Fibroblast of skin of abdomen (primary cell): ENCODE results near the gene FAM234B.
A peak's percentile ranks its signal among the peaks of the same experiment; 100 is the strongest.
"Not testable (repeated sequence)": the region's sequence is repeated elsewhere in the genome, so short reads cannot be mapped to it uniquely, and the experiment has no call there.

Source experiments
- DNase-seq: peaks from one replicate; pipeline ENCODE4 v3.0.0-alpha.2; 2013

FAM234B gene

DNA sequence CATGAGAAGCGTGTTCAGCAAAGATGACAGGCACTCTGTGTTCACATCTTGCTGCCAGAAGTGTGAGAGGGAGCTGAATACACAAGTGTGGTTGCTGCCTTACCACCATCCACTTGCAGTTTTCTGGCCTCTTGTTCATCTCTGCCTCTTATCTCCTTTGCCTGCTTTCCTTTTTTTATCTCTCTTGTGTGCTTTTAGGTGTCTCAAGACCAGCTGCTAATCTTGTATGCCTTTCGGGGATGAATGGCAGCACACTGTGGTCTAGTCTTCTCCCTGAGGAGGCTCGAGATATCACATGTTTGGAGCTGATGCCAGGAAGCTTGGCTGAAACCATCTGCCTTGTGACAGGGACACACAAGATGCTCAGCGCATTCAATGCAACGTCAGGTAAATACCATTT lies 17.2 kb downstream of the FAM234B start:
- DNase-seq, result no peak

DNA sequence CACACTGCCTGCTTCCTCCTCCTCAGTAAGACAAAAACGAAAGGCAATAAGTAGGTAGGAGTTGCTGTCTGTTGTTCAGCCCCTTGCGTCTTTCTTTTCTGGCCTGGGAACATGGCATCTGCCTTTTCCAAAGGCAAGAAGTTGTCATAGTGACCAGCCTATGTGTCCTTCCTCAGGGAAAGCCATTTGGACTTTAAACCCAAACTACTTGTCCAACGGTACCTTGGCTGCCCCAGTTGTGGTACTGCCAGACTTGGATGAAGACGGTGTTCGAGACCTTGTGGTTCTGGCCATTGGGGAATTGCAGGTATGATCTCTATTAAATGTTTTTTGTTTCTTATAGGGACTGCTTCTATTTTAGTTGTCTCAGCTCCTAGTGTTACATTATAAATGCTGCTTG lies 18.5 kb downstream of the FAM234B start:
- DNase-seq, result no peak

DNA sequence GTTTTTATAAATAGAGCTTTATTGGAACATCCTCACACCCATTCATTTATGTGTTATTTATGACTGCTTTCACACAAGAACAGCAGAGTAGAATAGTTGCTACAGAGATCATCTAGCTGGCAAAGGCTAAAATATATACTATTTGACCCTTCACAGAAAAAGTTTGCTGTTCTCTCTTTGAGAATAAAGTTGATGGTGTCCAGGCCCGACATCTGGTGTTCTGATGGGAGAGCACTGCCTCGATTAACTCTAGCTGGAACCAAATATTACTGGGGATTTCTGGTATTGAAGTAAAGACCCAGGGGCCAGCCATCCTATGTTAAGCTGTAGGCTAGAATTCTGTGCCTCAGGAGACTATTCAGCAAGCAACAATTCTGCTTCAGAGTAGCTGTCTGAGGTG lies 21.8 kb downstream of the FAM234B start:
- no peak for DNase-seq

DNA sequence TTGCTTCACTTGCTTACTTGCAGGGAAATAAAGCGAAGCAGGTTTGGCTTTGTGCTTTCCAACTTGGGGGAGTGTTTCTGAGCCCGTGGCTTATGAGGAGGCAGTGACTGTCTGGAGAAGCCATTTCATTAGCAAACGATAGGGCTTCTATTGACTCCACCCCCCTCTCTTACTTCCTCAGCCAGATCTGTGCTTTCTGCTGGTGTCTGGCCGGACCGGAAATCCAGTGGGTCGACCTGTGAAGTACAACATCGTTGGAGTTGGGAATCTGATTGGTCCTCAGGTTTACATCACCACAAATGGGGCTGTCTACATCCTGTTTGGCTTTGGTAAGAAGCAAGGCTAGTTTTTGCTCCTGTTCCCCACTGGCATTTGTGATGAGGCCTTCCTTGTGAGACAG lies 22.3 kb downstream of the FAM234B start:
- no peak for DNase-seq

DNA sequence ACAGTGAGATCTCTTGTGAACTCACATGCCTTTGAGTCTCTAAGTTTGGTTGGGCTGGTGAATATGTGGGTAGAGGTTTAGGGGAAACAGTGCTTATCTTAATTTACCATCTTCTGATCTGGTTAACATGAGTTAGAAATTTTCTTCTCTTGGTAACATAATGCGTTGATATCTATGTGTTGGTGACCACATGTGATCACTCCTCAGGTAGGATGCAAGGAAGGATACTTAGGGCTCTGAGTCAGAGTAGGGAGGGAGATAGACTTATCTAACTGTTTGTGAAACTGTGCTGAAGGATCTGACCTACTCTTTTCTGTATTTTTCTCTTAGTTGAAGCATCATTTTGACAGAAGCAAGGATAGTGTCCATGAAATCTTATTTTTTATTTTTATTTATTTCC lies 23.1 kb downstream of the FAM234B start:
- no peak for DNase-seq

DNA sequence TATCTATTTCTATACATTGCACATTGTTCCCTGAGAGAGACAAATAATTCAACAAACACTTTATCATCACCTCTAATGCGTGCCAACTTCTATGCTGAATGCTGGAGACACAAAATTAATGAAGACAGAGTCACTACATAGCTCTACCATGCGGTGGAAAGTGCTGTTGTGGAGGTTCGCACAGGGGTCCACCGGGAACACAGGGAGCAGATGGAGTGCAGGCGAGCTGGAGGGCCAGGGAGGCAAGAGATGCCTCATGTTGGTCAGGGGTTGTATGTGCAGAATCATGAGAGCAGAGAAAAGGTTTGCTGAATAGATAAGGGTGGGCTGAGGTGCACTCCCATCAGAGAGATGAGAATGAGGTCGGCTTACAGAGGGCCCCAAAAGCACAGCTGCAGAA lies 25.2 kb downstream of the FAM234B start:
- no peak for DNase-seq

DNA sequence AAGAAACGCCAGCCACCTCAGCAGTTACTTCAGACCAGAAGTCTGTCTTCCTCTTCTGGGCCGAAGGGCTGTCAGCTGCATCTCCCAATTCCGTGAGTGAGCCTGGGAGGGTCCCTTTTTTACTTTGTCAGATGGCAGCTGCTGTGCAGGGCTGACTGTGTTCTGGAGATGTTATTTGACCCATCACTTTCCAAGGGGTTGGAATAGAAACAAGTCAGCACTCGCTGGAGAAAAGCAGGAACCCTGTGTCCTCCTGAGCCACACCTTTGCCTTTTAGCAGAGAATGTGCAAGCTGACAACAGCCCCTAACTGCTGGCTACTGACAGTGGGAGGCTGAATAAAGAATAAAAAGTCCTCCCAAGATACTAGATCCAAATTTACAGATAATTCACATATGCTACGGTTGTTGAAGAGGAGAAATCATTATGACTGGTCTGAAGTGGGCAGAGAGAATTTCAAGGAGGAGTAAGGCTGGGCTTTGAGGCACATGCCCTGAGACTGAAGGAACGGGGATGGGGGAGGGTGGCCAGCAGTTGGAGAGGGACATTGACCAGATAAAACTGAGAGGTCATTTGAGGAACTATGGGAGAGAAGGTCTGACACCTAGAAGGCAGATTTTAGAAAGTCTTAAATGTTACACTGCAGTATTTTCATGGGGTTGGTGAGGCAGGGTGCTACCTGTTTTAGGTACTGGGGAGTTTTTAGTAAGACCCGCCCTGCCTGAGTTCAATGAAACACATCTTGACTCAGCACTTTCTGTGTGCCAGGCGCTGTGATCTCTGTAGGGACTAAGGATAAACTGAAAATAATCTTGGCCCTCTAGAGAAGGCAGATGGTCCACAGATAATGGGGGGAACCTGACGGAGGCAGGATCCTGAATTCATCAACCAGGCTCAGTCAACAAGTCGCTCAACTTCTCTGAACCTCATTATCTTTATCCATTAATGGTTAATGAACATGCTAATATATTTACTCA lies 27.4 kb downstream of the FAM234B start:
- DNase-seq, result no peak

DNA sequence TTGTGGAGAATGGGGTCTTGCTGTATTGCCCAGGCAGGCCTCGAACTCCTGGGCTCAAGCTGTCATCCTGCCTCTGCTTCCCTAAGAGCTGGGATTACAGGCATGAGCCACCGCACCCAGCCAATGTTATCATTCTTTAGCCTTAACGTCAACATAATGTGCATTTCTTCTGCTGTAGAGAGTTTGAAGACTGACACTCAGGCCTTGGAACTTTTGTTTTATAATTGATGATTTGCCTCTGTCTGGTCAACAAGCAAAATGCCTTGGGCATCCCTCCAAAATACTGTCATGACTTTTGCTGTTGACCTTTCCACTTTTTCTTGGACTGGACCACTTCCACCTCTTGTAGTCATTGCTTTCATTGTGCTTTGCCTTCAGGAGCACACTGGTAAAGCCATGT lies 29.0 kb downstream of the FAM234B start:
- DNase-seq, result no peak

DNA sequence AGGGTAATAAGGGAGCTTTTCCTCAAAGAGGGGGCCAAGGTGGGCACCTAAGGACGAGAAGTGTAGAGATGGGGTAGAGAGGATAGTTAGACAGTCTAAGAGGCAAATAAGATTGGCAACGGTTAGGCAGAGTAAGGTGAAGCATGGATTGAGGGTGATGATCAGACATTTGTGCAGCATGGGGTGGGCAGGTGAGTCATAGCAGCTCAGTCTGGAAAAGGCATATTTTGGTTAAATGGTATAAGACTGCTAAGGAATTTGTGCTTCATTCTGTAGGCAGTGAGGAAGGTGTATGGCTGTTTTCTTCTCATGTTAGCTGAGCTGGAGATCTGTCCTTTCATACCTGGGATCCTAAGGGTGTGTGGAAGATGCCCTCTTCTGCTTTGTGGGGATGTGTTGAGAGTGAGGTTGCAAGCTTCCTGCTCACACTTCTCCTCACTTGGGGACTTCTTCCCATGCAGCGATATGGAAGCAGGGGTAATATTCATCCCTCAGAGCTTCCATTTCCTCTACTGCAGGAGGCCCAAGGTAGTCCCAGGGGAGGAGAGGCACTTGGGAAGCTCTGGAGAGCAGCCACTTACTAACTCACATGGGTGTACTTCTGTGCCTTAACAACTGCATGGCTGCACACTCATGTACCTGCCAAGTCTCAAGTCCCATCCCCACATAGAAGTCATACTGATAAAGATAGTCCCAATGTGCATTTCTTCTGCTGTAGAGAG lies 30.4 kb downstream of the FAM234B start:
- peak; percentile 39 for DNase-seq

DNA sequence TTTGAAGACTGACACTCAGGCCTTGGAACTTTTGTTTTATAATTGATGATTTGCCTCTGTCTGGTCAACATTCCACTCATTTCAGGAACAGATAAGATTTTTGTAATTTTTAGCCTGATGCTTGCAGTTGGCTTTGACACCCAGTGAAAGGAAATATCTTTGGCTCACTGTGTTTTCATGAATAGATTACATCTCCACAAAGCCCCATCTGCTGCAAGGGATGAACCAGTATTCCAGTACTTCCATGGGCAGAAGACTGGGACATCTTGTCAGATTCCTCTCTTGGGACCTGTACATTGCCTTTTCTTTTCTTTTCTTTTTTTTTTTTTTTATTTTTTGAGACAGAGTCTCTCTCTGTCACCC lies 30.9 kb downstream of the FAM234B start:
- DNase-seq, result peak; percentile 58

DNA sequence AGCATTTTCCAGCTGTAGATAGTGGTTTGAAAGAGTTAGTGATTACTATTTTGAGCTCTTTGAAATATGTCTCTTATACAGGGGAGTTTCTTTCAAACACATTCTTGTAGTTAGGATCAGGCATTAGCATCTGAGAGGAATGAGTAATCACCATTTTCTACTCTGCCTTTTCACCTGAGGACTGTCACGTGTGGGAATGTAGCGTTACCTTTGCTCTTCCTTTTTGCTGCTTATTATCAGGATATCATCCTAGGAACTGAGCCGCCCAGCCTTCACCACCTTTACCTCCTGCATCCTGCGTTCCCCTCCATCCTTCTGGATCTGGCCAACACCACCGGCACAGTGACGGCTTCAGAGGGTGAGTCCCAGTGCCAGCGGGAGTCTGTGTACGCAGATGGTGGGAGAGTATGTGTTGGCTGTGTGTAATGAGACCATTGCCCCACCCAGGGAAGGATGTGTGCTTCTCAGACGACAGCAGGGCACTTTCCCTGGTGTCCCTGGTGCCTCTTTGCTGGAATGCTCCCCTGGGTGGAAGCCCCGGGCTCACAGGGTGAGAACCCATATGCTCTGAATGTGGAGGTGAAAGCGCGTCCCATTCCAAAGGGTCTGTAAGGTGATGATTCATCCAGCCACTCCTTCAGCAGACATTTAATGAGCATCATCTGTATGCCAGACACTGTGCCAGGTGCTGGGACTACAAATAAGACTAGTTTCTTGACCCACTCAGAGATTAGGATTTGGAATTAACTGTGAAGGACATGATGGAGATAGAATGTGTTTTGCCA lies 31.8 kb downstream of the FAM234B start:
- no peak for DNase-seq

DNA sequence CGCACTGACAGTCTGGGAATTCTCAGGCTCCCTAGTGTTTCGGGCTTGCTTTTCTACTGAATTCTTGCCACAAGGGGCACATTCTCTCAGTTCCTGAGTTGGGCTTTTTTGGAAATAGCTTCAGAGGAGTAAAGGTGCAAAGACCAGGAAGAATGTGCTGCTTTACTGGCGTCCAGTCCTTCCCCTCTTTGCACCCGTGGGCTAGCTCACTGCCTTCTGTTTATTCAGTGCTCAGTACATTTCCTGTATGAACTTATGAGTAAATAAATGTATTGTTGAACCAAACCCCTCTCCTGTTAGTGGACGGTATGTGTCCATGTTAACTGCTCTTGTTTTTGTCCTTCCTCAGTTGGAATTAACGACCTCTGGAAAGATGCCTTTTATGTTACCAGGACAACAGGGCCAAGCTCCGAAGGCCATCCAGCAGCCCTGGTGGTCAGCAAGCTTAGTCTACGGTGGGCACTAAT lies 35.3 kb downstream of the FAM234B start:
- DNase-seq, result no peak

DNA sequence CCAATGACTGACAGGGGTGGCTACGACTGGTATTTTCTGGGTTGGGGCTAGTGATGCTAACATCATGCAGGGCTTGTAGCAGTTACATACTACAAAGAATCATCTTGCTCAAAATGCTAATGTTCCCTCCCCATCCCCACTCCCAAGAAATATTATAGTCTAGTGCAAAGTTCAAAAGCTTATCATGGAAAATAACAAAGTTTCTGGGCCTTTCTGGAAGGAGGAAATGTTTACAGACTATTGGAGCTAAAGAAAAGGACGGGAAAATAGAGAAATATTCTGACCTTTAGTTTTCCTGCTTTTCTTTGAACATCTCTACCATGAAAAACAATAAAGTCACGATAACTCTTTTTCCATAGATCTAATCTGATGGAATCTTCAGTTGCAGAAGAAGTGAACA lies 36.1 kb downstream of the FAM234B start:
- DNase-seq, result no peak

DNA sequence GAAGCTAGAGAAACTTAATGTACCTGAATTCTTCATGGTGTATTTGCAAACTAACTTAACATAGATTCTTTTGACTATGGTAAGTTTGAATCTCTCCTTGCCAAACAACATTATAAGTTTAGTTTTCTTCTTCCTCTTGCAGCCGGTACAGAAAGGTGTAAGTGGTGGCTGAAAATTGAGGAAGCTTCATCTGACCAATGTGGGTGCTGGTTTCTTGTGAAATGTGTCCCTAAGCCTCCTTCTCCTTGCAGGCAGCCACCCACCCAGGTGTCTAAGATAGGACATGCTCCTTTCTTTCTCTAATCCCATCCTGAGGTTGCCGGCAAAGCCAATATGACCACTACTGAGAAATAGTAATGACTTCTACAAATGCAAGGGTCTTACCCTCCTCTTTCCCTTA lies 38.7 kb downstream of the FAM234B start:
- DNase-seq, result no peak

DNA sequence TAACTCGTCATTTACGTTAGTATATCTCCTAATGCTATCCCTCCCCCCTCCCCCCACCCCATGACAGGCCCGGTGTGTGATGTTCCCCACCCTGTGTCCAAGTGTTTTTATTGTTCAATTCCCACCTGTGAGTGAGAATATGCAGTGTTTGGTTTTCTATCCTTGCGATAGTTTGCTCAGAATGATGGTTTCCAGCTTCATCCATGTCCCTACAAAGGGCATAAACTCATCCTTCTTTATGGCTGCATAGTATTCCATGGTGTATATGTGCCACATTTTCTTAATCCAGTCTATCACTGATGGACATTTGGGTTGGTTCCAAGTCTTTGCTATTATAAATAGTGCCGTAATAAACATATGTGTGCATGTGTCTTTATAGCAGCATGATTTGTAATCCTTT lies 39.5 kb downstream of the FAM234B start:
- DNase-seq, result not testable (repeated sequence)

DNA sequence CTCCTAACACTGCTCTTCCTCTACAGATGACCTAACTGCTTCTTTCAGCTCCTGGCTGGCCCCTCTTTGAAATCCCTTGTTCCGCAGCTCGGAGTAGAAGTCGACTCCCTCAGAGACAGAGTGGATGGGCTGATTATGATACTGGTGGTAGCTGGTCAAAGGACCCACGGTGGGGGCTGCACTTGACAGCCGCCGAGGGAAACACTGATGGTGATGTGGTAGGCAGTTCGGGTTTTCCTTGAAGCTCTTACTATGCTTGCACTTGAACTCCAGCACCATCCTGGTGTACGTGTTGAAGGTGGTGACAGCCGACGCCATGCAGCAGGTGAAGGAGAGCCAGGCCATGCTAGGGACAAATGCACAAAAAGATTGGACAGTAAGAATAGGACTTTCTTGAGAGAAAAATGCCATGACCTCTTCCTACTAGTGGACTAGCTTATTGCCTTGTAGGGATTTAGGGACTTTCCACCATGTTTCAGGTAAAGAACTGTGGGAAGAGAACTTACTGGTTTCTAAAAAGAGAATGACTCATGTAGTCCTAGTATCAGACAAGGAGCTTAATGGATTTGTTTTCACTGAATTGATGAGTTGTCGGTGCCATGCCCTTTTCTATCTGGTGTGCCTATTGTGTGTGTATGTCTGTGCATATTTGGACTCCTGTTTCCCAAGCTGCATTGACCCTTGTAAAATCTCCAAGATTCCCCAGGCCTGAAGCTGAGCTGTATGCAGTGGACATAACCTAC lies 40.9 kb downstream of the FAM234B start:
- no peak for DNase-seq

DNA sequence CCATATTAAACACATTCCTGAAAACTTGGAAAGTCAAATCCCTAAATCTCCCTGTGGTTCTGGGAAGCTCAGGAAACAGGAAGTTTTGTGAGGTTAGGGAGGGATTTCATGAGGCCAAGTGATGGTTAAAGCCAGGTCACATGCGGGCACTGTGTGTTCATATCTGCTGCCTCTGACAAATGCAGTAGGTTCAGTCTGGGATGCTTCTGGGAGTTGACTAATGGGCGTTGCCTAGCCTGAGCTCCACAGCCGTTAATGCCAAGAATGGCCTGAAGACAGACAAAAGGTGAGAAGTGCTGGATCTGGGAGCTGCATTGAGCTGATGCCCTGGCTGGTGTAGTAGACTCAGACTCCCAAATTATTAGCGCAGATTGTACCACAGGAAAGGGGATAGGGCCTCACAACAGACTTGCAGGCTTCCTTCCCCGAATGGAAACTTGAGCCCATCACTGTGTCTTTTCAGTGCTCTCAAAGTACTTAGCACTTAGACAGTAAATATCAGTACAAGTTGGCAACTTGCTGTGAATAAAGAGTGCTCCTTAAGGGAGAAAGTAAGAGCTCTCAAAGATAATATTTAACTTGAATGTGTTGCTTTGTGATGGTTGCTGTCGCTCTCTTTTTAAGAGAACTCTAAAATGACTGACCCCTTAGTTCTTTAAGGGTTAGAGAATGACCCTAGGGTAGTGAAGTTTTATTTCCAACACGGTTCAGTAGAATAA lies 41.9 kb downstream of the FAM234B start:
- DNase-seq, result no peak

DNA sequence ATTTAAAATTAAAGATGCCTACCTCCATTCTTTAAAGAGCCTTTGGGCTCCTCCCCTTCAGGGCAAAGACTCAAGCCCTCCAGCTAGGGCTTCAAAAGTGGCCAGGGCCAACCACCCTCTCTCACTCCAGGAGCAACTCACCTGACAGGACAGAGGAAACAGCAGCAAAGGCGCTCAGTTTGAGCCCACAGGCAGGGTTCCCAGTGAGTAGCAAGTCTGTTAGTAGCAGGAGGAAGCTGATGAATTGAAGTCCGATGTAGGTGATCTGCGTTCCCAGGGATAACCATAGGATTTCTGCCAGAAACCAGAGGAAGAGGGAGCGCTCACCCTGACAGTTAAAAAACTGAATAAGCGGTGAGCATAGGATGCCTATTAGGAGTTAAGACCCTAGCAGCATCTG lies 43.6 kb downstream of the FAM234B start:
- DNase-seq, result no peak

DNA sequence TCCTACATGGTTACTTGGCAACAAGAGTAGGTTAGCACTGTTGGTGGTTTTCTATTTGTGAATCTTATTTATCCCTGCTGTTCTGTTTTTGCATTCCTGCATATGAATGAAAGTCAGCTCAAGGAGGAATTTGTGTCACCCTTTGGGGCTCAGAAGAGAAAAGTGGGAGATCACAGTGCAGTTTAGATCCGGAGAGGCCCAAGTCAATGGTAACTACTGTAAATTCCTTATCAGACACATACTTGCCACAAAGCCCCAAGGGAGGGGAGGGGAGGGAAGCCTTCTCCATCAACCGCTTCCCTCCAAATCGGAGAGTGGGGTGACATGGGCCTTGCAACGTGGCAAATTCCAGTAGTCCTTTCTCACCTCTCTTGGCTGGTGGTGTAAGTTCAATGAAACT lies 44.3 kb downstream of the FAM234B start:
- DNase-seq, result no peak

DNA sequence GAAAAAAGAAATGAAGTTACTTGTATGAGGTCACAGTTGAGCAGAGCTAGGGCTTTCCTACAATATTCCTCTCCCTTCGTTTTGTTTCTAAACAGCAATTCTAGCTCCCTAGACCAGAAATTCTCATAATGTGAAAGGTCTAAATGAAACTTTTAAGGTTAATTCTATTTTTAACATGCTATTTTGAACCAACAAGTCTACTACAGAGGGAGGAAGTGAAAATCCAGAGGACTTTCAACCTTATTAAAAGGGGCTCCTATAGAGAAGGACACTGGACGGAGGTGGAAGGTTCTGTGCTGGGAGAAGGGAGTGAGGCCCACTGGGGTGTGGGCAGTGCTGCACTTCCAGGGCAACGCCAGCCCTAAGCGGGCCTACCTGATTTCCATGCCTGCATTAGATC lies 45.9 kb downstream of the FAM234B start:
- DNase-seq, result no peak

DNA sequence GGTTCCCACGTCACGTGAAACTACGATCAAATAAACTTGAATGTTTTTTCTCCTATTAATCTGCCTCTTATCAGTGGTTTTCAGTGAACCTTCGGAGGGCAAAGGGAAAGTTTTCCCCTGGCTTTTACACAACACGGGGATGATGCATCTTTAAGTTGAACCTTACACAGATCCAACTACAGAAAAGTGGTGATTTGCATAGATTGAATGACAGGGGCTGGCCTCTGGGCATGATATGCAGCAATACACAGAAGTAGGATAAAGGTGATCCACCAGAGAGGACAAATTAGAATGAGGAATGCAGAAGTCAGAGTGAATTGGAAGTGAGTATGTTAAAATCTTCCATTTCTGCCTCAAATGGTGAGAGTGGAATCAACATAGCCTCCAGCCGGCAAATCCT lies 47.7 kb downstream of the FAM234B start:
- DNase-seq, result no peak
